Osteoblast (primary cell): ENCODE results near the gene ZNF91. TPM values are rescaled to one million over a fixed set of nuclear protein-coding genes. Genes with fewer than 3 reads are reported as not detected.
"Not testable (repeated sequence)": the region's sequence is repeated elsewhere in the genome, so short reads cannot be mapped to it uniquely, and the experiment has no call there.

ENCODE experiments used
- DNase-seq: peaks from one replicate; pipeline ENCODE4 v3.0.0; 2011; ENCODE audit warnings: low spot score, mixed read lengths; ENCODE audit not compliant: insufficient read length; ENCODE audit errors: missing footprints
- H2AFZ ChIP-seq: 2 replicates; pipeline ENCODE4 v1.6.0; 2011; ENCODE audit warnings: mild to moderate bottlenecking, low read length
- H3K27ac ChIP-seq: 2 replicates; pipeline ENCODE4 v1.5.1; 2011; ENCODE audit warnings: mild to moderate bottlenecking, low read depth, low read length, moderate library complexity
- H3K27me3 ChIP-seq: 2 replicates; pipeline ENCODE4 v1.6.0; 2012; ENCODE audit warnings: mild to moderate bottlenecking, control low read depth, inconsistent platforms, low read length, moderate library complexity; ENCODE audit not compliant: insufficient read depth
- H3K36me3 ChIP-seq: 2 replicates; pipeline ENCODE4 v1.5.1; 2011; ENCODE audit warnings: mild to moderate bottlenecking, low read length, control low read depth, moderate library complexity; ENCODE audit not compliant: insufficient read depth
- H3K4me1 ChIP-seq: 2 replicates; pipeline ENCODE4 v1.5.1; 2011; ENCODE audit warnings: mild to moderate bottlenecking, low read length, control low read depth, moderate library complexity; ENCODE audit not compliant: insufficient read depth
- H3K4me2 ChIP-seq: 2 replicates; pipeline ENCODE4 v1.6.0; 2011; ENCODE audit warnings: mild to moderate bottlenecking, low read length; ENCODE audit not compliant: insufficient read depth
- H3K4me3 ChIP-seq: fragments of 200-600 bp; sonication (generic); 3 replicates; pipeline ENCODE4 v1.5.1; 2012; ENCODE audit warnings: mild to moderate bottlenecking, low read length, inconsistent platforms; ENCODE audit not compliant: insufficient read depth
- H3K79me2 ChIP-seq: 2 replicates; pipeline ENCODE4 v1.6.0; 2012; ENCODE audit warnings: mild to moderate bottlenecking, low read length, control low read depth, inconsistent platforms; ENCODE audit not compliant: insufficient read depth
- H3K9me3 ChIP-seq: 2 replicates; pipeline ENCODE4 v1.5.1; 2011; ENCODE audit warnings: low read depth, low read length, control low read depth
- H4K20me1 ChIP-seq: 2 replicates; pipeline ENCODE4 v1.6.0; 2012; ENCODE audit warnings: mild to moderate bottlenecking, low read length, control low read depth; ENCODE audit not compliant: insufficient read depth
- small RNA-seq: library from RNA; depleted of rRNA; stranded (forward); fragments of <200 nt; gene quantifications from one replicate; pipeline ENCODE3, GENCODE V24; 2012
- total RNA-seq: library from RNA; depleted of rRNA; stranded (reverse); fragments of >200 nt; gene quantifications from 2 replicates; pipeline ENCODE4 v1.2.3, GENCODE V29; 2012
- TF ChIP-seq, protein P1 (sequence below): IDR thresholded peaks from 2 replicates; pipeline ENCODE4 v1.5.1; 2011; ENCODE audit warnings: mild to moderate bottlenecking, low read depth, low read length, moderate library complexity; ENCODE audit errors: extremely low read depth

The ZNF91 gene
- total RNA-seq, 1 donor: 14.8 TPM

DNA sequence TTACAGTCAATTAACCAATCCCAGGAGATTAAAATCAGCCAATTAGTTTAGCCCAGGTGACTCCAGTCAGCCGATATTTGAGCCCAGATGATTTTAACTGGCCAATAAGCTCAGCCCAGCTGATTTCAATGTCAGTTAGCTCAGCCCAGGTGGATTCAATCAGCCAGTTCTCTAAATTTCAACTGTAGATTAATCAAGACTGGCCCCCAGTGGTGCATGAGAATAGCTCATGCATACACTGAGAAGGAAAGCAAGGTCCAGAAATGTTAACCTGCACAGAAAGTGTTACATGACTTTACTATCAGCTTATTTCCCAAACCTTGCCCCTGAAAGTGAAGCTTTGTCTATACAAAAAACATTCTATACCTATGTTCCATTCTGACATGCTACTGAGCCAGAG, 89.7 kb downstream of the ZNF91 start:
- Histone ChIP-seq H3K4me2 (no peak overlapping the region), H2AFZ (no peak overlapping the region), H3K79me2 (no peaks in the 10 kb centered on the region), H3K4me3 (no peak overlapping the region), H3K9me3 (peaks cover 5% of the 10 kb centered on the region), H3K27ac (no peak overlapping the region), H3K4me1 (no peaks in the 10 kb centered on the region), H4K20me1 (no peaks in the 10 kb centered on the region), H3K36me3 (no peaks in the 10 kb centered on the region), H3K27me3 (no peaks in the 10 kb centered on the region)
- no peak for DNase-seq
- TF ChIP-seq, protein P1, sequence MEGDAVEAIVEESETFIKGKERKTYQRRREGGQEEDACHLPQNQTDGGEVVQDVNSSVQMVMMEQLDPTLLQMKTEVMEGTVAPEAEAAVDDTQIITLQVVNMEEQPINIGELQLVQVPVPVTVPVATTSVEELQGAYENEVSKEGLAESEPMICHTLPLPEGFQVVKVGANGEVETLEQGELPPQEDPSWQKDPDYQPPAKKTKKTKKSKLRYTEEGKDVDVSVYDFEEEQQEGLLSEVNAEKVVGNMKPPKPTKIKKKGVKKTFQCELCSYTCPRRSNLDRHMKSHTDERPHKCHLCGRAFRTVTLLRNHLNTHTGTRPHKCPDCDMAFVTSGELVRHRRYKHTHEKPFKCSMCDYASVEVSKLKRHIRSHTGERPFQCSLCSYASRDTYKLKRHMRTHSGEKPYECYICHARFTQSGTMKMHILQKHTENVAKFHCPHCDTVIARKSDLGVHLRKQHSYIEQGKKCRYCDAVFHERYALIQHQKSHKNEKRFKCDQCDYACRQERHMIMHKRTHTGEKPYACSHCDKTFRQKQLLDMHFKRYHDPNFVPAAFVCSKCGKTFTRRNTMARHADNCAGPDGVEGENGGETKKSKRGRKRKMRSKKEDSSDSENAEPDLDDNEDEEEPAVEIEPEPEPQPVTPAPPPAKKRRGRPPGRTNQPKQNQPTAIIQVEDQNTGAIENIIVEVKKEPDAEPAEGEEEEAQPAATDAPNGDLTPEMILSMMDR: no peak

DNA sequence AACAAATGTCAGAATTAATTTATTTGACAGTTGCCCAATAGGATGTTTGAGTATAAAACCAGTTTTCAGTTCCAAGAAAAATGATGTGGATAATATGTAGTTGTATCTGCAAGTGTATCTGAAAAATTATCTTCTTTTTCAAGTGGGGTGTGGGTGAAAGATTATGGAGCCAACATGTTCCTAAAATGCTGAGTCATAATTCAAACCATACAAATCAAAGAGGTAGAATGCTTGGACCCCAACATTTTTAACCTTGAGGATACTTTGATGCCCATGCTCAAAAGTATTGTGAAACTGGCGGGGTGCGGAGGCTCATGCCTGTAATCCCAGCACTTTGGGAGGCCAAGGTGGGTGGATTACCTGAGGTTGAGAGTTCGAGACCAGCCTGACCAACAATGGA, 91.0 kb downstream of the ZNF91 start:
- DNase-seq: no peak
- Histone ChIP-seq H3K27me3 (no peaks in the 10 kb centered on the region), H4K20me1 (no peaks in the 10 kb centered on the region), H3K9me3 (peaks cover 5% of the 10 kb centered on the region), H3K4me1 (no peaks in the 10 kb centered on the region), H3K79me2 (no peaks in the 10 kb centered on the region), H2AFZ (no peak overlapping the region), H3K4me3 (no peak overlapping the region), H3K27ac (no peak overlapping the region), H3K36me3 (no peaks in the 10 kb centered on the region), H3K4me2 (no peak overlapping the region)
- TF ChIP-seq, protein P1: no peak

DNA sequence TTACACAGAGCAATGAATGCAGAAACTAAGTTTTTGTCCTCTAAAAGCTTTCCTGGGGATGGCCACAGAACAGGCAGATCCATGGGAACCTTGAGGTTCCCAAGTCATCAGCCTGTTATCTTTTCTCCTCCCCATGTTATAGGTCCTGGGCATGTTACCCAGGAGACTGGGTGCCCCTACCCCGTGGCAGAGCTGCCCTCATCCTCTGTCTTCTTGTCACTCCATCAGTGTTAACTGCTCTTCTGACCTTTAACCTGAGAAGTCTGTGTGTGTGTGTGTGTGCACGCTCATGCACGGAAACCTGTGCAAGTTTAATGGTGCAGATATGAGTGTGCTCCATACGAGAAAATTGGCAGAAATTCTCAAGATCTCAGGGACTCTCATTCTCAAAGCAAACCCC, 101.1 kb downstream of the ZNF91 start:
- H3K27ac ChIP-seq: no peak overlapping the region
- H2AFZ ChIP-seq: no peak overlapping the region
- TF ChIP-seq, protein P1: no peak
- no peaks in the 10 kb centered on the region for H3K36me3 ChIP-seq
- DNase-seq: no peak
- H3K4me2 ChIP-seq: no peak overlapping the region
- no peaks in the 10 kb centered on the region for H3K9me3 ChIP-seq
- no peaks in the 10 kb centered on the region for H3K4me1 ChIP-seq
- no peaks in the 10 kb centered on the region for H4K20me1 ChIP-seq
- H3K27me3 ChIP-seq: no peaks in the 10 kb centered on the region
- no peak overlapping the region for H3K4me3 ChIP-seq
- H3K79me2 ChIP-seq: no peaks in the 10 kb centered on the region

DNA sequence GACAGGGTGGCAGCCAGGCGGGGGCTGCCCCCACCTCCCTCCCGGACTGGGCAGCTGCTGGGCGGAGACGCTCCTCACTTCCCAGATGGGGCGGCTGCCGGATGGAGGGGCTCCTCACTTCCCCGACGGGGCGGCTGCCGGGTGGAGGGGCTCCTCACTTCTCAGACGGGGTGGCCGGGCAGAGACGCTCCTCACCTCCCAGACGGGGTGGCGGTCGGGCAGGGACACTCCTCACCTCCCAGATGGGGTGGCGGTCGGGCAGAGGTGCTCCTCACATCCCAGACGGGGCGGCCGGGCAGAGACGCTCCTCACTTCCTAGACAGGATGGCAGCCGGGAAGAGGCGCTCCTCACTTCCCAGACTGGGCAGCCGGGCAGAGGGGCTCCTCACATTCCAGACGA, 105.3 kb downstream of the ZNF91 start:
- not testable (repeated sequence) for H2AFZ ChIP-seq, H3K4me1 ChIP-seq, DNase-seq, H3K9me3 ChIP-seq, H3K4me3 ChIP-seq, H3K79me2 ChIP-seq, H3K36me3 ChIP-seq, H3K27me3 ChIP-seq, H3K4me2 ChIP-seq, H4K20me1 ChIP-seq, H3K27ac ChIP-seq

Small RNA genes within 50 kb of the gene (small RNA-seq; reads per million reads assigned to genes)
- not detected for gene VN1R91P

Other genes with a start within 250 kb of the ZNF91 start
- 2.5 and 4.1 TPM in 2 replicates for gene ZNF724, start 145.1 kb downstream of the ZNF91 start, total RNA-seq